IMR-90 (cell line): Measurements from ENCODE around the gene PAFAH1B2. TPM values are rescaled to one million over a fixed set of nuclear protein-coding genes. Genes with fewer than 3 reads are reported as not detected.

Experiments
- ATAC-seq: fragments of 200-7000 bp; cut with Tn5 transposase; 2 replicates; pipeline ENCODE4 v1.9.1; 2020; ENCODE audit warnings: low read depth, mild to moderate bottlenecking, moderate library complexity
- BruUV-seq: library from RNA; stranded (reverse); fragments of 400-500 nt; replicated peaks from 2 replicates; lab custom pipeline; 2021; lab: Mats Ljungman, UMichigan
- CTCF ChIA-PET: fragments of 300-600 bp; formaldehyde crosslinking; extraction: SDS; loops from one replicate; lab custom pipeline; 2021; ENCODE audit warnings: antibody characterized with exemption; lab: Yijun Ruan, JAX
- POLR2A ChIA-PET: fragments of 300-600 bp; sonication (Branson Sonifier 250); formaldehyde crosslinking; loops from one replicate; lab custom pipeline; 2022; ENCODE audit warnings: antibody characterized with exemption; ENCODE audit not compliant: unreplicated experiment; lab: Charles Lee
- DNase-seq: peaks from one replicate; pipeline ENCODE4 v3.0.0; 2013
- H2AFZ ChIP-seq: replicated peaks from 2 replicates; pipeline ENCODE3; 2013; ENCODE audit warnings: low read length, mild to moderate bottlenecking; ENCODE audit not compliant: poor library complexity
- H2AK5ac ChIP-seq: 2 replicates; pipeline ENCODE4 v1.6.1; 2013; ENCODE audit warnings: low read depth, low read length, inconsistent platforms
- H2AK9ac ChIP-seq: replicated peaks from 2 replicates; pipeline ENCODE3; 2013; ENCODE audit warnings: mild to moderate bottlenecking, low read depth, low read length, moderate library complexity; ENCODE audit not compliant: poor library complexity
- H2BK120ac ChIP-seq: 2 replicates; pipeline ENCODE4 v1.6.1; 2013; ENCODE audit warnings: low read depth, low read length, inconsistent platforms
- H2BK15ac ChIP-seq: 3 replicates; pipeline ENCODE4 v1.6.1; 2013; ENCODE audit warnings: low read depth, low read length, inconsistent platforms
- H2BK20ac ChIP-seq: 2 replicates; pipeline ENCODE4 v1.6.1; 2013; ENCODE audit warnings: low read depth, mild to moderate bottlenecking, inconsistent platforms, low read length, moderate library complexity
- H2BK5ac ChIP-seq: 2 replicates; pipeline ENCODE4 v1.6.1; 2013; ENCODE audit warnings: mild to moderate bottlenecking, low read depth, low read length, inconsistent platforms; ENCODE audit not compliant: poor library complexity, severe bottlenecking
- H3K14ac ChIP-seq: replicated peaks from 2 replicates; pipeline ENCODE4 v1.6.1; 2013; ENCODE audit warnings: low read depth, low read length, inconsistent platforms
- H3K18ac ChIP-seq: 2 replicates; pipeline ENCODE4 v1.6.1; 2013; ENCODE audit warnings: low read depth, low read length, control low read depth
- H3K23ac ChIP-seq: 2 replicates; pipeline ENCODE4 v1.6.1; 2013; ENCODE audit warnings: low read depth, low read length, inconsistent platforms
- H3K27ac ChIP-seq: 2 replicates; pipeline ENCODE4 v1.5.1; 2013; ENCODE audit warnings: mild to moderate bottlenecking, control low read depth, low read length; ENCODE audit not compliant: insufficient read depth
- H3K27me3 ChIP-seq: 2 replicates; pipeline ENCODE4 v1.6.1; 2013; ENCODE audit warnings: low read length; ENCODE audit not compliant: control insufficient read depth, insufficient read depth
- H3K36me3 ChIP-seq: 2 replicates; pipeline ENCODE4 v1.6.1; 2013; ENCODE audit warnings: low read length, mixed read lengths; ENCODE audit not compliant: control insufficient read depth, insufficient read depth
- H3K4ac ChIP-seq: 2 replicates; pipeline ENCODE4 v1.6.1; 2013; ENCODE audit warnings: low read depth, low read length, inconsistent platforms
- H3K4me1 ChIP-seq: 2 replicates; pipeline ENCODE4 v1.6.1; 2013; ENCODE audit warnings: low read length, mixed read lengths; ENCODE audit not compliant: control insufficient read depth, insufficient read depth
- H3K4me2 ChIP-seq: 2 replicates; pipeline ENCODE4 v1.6.1; 2013; ENCODE audit warnings: low read depth, mild to moderate bottlenecking, control low read depth, low read length, moderate library complexity
- H3K4me3 ChIP-seq: 2 replicates; pipeline ENCODE4 v1.5.1; 2013; ENCODE audit warnings: low read depth, mild to moderate bottlenecking, control low read depth, low read length, moderate library complexity; ENCODE audit not compliant: insufficient read depth
- H3K56ac ChIP-seq: 2 replicates; pipeline ENCODE4 v1.6.1; 2013; ENCODE audit warnings: low read length, inconsistent platforms; ENCODE audit not compliant: insufficient read depth; ENCODE audit errors: extremely low read depth
- H3K79me1 ChIP-seq, 2 experiments: 2 replicates each; pipeline ENCODE4 v1.6.1; 2013; ENCODE audit warnings: low read length in 2 of 2, inconsistent platforms in 1 of 2, low read depth in 1 of 2
- H3K9ac ChIP-seq: 2 replicates; pipeline ENCODE4 v1.6.1; 2013; ENCODE audit warnings: low read depth, low read length, control low read depth
- H3K9me1 ChIP-seq: 2 replicates; pipeline ENCODE4 v1.6.1; 2013; ENCODE audit warnings: low read length, inconsistent platforms; ENCODE audit not compliant: insufficient read depth
- H3K9me3 ChIP-seq: 2 replicates; pipeline ENCODE4 v1.6.1; 2013; ENCODE audit warnings: low read length; ENCODE audit not compliant: control insufficient read depth, insufficient read depth
- H4K20me1 ChIP-seq: 2 replicates; pipeline ENCODE4 v1.6.1; 2013; ENCODE audit warnings: low read length, inconsistent platforms; ENCODE audit not compliant: insufficient read depth
- H4K5ac ChIP-seq: 2 replicates; pipeline ENCODE4 v1.6.1; 2013; ENCODE audit warnings: mild to moderate bottlenecking, low read depth, low read length, control low read depth
- H4K8ac ChIP-seq, 2 experiments: 2 replicates each; pipeline ENCODE4 v1.6.1; 2013; ENCODE audit warnings: low read depth in 2 of 2, low read length in 2 of 2, control low read depth in 1 of 2, inconsistent platforms in 1 of 2
- H4K91ac ChIP-seq: 2 replicates; pipeline ENCODE4 v1.6.1; 2013; ENCODE audit warnings: low read depth, low read length, inconsistent platforms; ENCODE audit not compliant: insufficient read depth
- MAFK ChIP-seq: IDR thresholded peaks from 2 replicates; pipeline ENCODE4 v1.6.1; 2012; ENCODE audit warnings: low read depth, low read length, improper control_type of control experiment
- MAZ ChIP-seq: IDR thresholded peaks from 2 replicates; pipeline ENCODE4 v1.6.1; 2012; ENCODE audit warnings: low read depth, mild to moderate bottlenecking, low read length, improper control_type of control experiment, moderate library complexity, borderline replicate concordance
- RCOR1 ChIP-seq: IDR thresholded peaks from 2 replicates; pipeline ENCODE4 v1.6.1; 2012; ENCODE audit warnings: mild to moderate bottlenecking, low read length, improper control_type of control experiment; ENCODE audit not compliant: insufficient replicate concordance
- WGBS, 2 experiments: methylation state at CpG; one replicate each; pipeline versions ENCODE4 v1.1.5 to v1.1.7; 2013; ENCODE audit warnings: missing lambda C conversion rate in 2 of 2; ENCODE audit not compliant: insufficient read length in 1 of 2; ENCODE audit errors: extremely low coverage in 2 of 2; 5-methylcytosine and 5-hydroxymethylcytosine counted together
- dilution Hi-C: fragments of 300-500 bp; cut with HindIII; formaldehyde crosslinking; loops from one replicate; pipeline ENCODE4 v1.14.3; 2018; ENCODE audit warnings: low sequenced_read_pairs; ENCODE audit not compliant: unreplicated experiment
- in situ Hi-C: fragments of 300-500 bp; cut with MboI; formaldehyde crosslinking; loops from 3 replicates; pipeline ENCODE4 v1.14.3; 2019; ENCODE audit warnings: low sequenced_read_pairs, inconsistent platforms, mixed read lengths
- intact Hi-C: fragments of 100-400 bp; cut with micrococcal nuclease; formaldehyde crosslinking; loops from 2 replicates; pipeline ENCODE4 v1.10.0; 2022
- polyA plus RNA-seq, 3 experiments: library from polyadenylated mRNA; depleted of rRNA; stranded (reverse); fragments of >200 nt; gene quantifications; 2 replicates each; pipeline ENCODE4 v1.2.3, GENCODE V29; 2012; ENCODE audit warnings: low replicate concordance in 1 of 3
- total RNA-seq: library from RNA; depleted of rRNA; stranded (reverse); fragments of >200 nt; gene quantifications from 2 replicates; pipeline ENCODE4 v1.2.3, GENCODE V29; 2012
- TF ChIP-seq, protein P1 (sequence below): conservative IDR thresholded peaks from 2 replicates; pipeline ENCODE4 v1.5.1; 2012; ENCODE audit warnings: mild to moderate bottlenecking, low read depth, low read length, improper control_type of control experiment
- TF ChIP-seq, protein P2 (sequence below): fragments of 150-350 bp; IDR thresholded peaks from 2 replicates; pipeline ENCODE4 v1.6.1; 2016; ENCODE audit warnings: low read depth, mild to moderate bottlenecking, low read length, moderate library complexity, borderline replicate concordance

Gene PAFAH1B2
- total and polyA plus RNA-seq, 2 of the 4 experiments (the other 2 are of a cell fraction): 29.8 to 280 TPM

GRCh38 chr11:117187007-117187406 is 42.9 kb downstream of the PAFAH1B2 start:
- BruUV-seq: no TSS peak
- Histone ChIP-seq H3K9me3 (no peaks in the 10 kb centered on the region), H3K27me3 (no peaks in the 10 kb centered on the region), H3K9ac (no peak overlapping the region), H3K18ac (no peak overlapping the region), H2BK15ac (no peak overlapping the region), H3K14ac (no peak overlapping the region), H2BK20ac (no peak overlapping the region), H2AFZ (no peak overlapping the region), H3K9me1 (0 out of 2 replicates have a peak, but pooled peaks cover 4% of the 10 kb centered on the region), H4K8ac (no peak overlapping the region), H2AK9ac (no peak overlapping the region), H2AK5ac (no peak overlapping the region), H3K4me3 (no peak overlapping the region), H3K23ac (no peak overlapping the region), H3K27ac (no peak overlapping the region), H3K56ac (no peak overlapping the region), H4K20me1 (no peaks in the 10 kb centered on the region), H3K4me1 (no peaks in the 10 kb centered on the region), H3K36me3 (peaks cover 67% of the 10 kb centered on the region), H3K4ac (no peak overlapping the region), H2BK5ac (no peak overlapping the region), H4K5ac (no peak overlapping the region), H4K91ac (no peak overlapping the region), H3K4me2 (no peak overlapping the region), H2BK120ac (no peak overlapping the region), H3K79me1 (no peaks in the 10 kb centered on the region)
- dilution Hi-C loops: no loop called here
- ChIA-PET POLR2A (no interaction called here), CTCF (no interaction called here)
- DNase-seq (no peak), ATAC-seq (no peak)
- TF ChIP-seq MAZ: no peak
- TF ChIP-seq, protein P1, sequence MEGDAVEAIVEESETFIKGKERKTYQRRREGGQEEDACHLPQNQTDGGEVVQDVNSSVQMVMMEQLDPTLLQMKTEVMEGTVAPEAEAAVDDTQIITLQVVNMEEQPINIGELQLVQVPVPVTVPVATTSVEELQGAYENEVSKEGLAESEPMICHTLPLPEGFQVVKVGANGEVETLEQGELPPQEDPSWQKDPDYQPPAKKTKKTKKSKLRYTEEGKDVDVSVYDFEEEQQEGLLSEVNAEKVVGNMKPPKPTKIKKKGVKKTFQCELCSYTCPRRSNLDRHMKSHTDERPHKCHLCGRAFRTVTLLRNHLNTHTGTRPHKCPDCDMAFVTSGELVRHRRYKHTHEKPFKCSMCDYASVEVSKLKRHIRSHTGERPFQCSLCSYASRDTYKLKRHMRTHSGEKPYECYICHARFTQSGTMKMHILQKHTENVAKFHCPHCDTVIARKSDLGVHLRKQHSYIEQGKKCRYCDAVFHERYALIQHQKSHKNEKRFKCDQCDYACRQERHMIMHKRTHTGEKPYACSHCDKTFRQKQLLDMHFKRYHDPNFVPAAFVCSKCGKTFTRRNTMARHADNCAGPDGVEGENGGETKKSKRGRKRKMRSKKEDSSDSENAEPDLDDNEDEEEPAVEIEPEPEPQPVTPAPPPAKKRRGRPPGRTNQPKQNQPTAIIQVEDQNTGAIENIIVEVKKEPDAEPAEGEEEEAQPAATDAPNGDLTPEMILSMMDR: no peak
- TF ChIP-seq MAFK: no peak
- TF ChIP-seq RCOR1: no peak
- TF ChIP-seq, protein P2, sequence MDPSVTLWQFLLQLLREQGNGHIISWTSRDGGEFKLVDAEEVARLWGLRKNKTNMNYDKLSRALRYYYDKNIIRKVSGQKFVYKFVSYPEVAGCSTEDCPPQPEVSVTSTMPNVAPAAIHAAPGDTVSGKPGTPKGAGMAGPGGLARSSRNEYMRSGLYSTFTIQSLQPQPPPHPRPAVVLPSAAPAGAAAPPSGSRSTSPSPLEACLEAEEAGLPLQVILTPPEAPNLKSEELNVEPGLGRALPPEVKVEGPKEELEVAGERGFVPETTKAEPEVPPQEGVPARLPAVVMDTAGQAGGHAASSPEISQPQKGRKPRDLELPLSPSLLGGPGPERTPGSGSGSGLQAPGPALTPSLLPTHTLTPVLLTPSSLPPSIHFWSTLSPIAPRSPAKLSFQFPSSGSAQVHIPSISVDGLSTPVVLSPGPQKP: no peak
- intact Hi-C loops: no loop called here
- WGBS, 2 experiments: 60% methylated on average over 1 of the region's 6 CpGs; no CpG with 5 or more reads in 1 of the 2 experiments
- in situ Hi-C loops: no loop called here
